ENCODE results near the gene PCDHGB3.
"Not testable (repeated sequence)": the region's sequence is repeated elsewhere in the genome, so short reads cannot be mapped to it uniquely, and the experiment has no call there.

The PCDHGB3 gene

DNA sequence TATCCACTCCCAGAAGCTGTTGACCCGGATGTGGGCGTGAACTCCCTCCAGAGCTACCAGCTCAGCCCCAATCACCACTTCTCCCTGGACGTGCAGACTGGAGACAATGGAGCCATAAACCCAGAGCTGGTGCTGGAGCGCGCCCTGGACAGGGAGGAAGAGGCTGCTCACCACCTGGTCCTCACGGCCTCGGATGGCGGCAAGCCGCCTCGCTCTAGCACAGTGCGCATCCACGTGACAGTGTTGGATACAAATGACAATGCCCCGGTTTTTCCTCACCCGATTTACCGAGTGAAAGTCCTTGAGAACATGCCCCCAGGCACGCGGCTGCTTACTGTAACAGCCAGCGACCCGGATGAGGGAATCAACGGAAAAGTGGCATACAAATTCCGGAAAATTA is 23.2 kb downstream of the PCDHGB3 start:
- no peak for DNase-seq

DNA sequence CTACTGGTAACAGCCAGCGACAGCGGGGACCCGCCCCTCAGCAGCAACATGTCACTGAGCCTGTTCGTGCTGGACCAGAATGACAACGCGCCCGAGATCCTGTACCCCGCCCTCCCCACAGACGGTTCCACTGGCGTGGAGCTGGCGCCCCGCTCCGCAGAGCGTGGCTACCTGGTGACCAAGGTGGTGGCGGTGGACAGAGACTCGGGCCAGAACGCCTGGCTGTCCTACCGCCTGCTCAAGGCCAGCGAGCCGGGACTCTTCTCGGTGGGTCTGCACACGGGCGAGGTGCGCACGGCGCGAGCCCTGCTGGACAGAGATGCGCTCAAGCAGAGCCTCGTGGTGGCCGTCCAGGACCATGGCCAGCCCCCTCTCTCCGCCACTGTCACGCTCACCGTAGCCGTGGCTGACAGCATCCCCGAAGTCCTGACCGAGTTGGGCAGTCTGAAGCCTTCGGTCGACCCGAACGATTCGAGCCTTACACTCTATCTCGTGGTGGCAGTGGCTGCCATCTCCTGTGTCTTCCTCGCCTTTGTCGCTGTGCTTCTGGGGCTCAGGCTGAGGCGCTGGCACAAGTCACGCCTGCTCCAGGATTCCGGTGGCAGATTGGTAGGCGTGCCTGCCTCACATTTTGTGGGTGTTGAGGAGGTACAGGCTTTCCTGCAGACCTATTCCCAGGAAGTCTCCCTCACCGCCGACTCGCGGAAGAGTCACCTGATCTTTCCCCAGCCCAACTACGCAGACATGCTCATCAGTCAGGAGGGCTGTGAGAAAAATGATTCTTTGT is 24.6 kb downstream of the PCDHGB3 start:
- not testable (repeated sequence) for DNase-seq

DNA sequence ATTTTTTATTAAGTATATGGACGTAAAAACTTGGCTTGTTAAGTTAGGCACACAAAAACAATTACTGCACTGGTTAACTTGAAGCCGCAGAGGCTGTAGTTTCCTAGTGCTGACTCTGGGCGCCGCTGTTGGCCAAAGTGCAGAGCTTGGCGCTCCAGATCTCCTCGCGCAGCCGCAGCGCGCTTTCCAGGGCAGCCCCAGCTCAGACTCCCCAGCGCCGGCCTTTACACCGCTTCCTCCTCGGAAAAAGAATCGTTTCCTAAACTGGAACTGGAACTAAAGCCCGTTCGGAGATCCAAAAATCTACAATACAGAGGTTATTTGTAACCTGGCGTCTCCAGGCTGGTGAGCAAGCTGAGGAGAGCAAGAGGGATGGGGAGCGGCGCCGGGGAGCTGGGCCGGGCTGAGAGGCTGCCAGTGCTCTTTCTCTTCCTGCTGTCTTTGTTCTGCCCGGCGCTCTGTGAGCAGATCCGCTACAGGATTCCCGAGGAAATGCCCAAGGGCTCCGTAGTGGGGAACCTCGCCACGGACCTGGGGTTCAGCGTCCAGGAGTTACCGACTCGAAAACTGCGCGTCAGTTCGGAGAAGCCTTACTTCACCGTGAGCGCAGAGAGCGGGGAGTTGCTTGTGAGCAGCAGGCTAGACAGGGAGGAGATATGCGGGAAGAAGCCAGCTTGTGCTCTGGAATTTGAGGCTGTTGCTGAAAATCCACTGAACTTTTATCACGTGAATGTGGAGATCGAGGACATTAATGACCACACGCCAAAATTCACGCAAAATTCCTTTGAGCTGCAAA is 27.9 kb downstream of the PCDHGB3 start, which contains the start of gene PCDHGB5:
TSS of gene PCDHGB5 (plus strand) at position 192 of the 796 bp plus-strand sequence. CDS start at position 373, 181 bp downstream.
- DNase-seq: not testable (repeated sequence)

DNA sequence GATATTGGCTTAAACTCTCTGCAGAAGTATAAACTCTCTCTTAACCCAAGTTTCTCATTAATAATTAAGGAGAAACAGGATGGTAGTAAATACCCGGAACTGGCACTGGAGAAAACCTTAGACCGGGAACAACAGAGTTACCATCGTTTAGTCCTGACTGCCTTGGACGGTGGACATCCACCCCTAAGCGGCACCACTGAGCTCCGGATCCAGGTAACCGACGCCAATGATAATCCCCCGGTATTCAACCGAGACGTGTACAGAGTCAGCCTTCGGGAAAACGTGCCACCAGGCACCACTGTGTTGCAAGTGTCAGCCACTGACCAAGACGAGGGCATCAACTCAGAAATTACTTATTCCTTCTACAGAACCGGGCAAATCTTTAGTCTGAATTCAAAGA is 28.6 kb downstream of the PCDHGB3 start:
- DNase-seq: no peak

DNA sequence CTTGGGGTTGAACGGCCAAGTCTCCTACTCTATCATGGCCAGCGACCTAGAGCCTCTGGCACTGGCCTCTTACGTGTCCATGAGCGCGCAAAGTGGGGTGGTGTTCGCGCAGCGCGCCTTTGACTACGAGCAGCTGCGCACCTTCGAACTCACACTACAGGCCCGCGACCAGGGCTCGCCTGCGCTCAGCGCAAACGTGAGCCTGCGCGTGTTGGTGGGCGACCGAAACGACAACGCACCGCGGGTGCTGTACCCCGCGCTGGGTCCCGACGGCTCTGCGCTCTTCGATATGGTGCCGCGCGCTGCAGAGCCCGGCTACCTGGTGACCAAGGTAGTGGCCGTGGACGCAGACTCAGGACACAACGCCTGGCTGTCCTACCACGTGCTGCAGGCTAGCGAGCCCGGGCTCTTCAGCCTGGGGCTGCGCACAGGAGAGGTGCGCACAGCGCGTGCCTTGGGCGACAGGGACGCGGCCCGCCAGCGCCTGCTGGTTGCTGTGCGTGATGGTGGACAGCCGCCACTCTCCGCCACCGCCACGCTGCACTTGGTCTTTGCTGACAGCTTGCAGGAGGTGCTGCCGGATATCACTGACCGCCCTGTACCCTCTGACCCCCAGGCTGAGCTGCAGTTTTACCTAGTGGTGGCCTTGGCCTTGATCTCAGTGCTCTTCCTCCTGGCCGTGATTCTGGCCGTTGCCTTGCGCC is 29.7 kb downstream of the PCDHGB3 start:
- no peak for DNase-seq

GRCh38 chr5:141402553-141403243 is 32.7 kb downstream of the PCDHGB3 start, which contains the start of gene PCDHGA9:
PCDHGA9 (plus strand) TSS chr5:141402778; CDS start chr5:141402953, 175 bp downstream.
- DNase-seq: no peak

DNA sequence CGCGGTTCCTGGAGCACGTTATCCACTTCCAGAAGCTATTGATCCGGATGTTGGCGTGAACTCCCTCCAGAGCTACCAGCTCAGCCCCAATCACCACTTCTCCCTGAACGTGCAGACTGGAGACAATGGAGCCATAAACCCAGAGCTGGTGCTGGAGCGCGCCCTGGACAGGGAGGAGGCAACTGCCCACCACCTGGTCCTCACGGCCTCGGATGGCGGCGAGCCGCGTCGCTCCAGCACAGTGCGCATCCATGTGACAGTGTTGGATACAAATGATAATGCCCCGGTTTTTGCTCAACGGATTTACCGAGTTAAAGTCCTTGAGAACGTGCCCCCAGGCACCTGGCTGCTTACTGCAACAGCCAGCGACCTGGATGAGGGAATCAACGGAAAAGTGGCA is 33.3 kb downstream of the PCDHGB3 start:
- DNase-seq: no peak

- DNase-seq: not testable (repeated sequence)
These were observed 37.9 kb downstream of the PCDHGB3 start, which contains the start of gene PCDHGB6 for GRCh38 chr5:141407790-141408505. PCDHGB6 (plus strand) TSS chr5:141408021; CDS start chr5:141408203, 182 bp downstream.

- DNase-seq: no peak
These were observed 39.7 kb downstream of the PCDHGB3 start for GRCh38 chr5:141409598-141410306.

GRCh38 chr5:141411575-141411974 is 41.5 kb downstream of the PCDHGB3 start:
- DNase-seq: no peak

DNA sequence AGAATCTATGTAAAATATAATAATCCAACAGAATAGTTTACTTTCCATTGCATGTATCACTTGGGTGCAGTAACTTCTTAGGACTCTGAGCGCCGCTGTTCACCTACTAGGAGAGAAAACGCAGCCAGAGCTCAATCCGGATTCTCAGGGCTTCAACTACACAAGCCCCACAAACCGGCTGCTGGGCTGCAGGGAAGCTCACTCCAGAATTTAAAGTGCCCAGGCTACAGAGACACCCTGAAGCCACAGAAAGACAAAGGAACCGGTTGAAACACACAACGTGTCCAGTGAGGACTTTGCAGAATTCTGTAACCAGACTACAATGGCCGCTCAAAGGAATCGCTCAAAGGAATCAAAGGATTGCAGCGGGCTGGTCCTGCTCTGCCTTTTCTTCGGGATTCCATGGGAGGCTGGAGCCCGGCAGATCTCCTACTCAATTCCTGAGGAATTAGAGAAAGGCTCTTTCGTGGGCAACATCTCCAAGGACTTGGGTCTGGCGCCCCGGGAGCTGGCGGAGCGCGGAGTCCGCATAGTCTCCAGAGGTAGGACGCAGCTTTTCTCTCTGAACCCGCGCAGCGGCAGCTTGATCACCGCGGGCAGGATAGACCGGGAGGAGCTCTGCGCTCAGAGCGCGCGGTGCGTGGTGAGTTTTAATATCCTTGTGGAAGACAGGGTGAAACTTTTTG is 43.0 kb downstream of the PCDHGB3 start, which contains the start of gene PCDHGA10:
TSS of gene PCDHGA10 (plus strand) at position 134 of the 686 bp plus-strand sequence. CDS start at position 323, 189 bp downstream.
- no peak for DNase-seq

- DNase-seq: no peak
These were observed 43.6 kb downstream of the PCDHGB3 start for GRCh38 chr5:141413540-141414069.

DNA sequence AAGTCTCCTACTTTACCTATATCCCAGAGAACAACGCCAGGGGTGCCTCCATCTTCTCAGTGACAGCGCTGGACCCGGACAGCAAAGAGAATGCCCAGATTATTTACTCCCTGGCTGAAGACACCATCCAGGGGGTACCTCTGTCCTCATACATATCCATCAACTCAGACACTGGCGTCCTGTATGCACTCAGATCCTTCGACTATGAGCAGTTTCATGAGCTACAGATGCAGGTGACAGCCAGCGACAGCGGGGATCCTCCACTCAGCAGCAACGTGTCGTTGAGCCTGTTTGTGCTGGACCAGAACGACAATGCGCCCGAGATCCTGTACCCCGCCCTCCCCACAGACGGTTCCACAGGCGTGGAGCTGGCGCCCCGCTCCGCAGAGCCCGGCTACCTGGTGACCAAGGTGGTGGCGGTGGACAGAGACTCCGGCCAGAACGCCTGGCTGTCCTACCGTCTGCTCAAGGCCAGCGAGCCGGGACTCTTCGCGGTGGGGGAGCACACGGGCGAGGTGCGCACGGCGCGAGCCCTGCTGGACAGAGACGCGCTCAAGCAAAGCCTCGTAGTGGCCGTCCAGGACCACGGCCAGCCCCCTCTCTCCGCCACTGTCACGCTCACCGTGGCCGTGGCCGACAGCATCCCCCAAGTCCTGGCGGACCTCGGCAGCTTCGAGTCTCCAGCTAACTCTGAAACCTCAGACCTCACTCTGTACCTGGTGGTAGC is 44.7 kb downstream of the PCDHGB3 start:
- DNase-seq: not testable (repeated sequence)

GRCh38 chr5:141415275-141415618 is 45.2 kb downstream of the PCDHGB3 start:
- not testable (repeated sequence) for DNase-seq

DNA sequence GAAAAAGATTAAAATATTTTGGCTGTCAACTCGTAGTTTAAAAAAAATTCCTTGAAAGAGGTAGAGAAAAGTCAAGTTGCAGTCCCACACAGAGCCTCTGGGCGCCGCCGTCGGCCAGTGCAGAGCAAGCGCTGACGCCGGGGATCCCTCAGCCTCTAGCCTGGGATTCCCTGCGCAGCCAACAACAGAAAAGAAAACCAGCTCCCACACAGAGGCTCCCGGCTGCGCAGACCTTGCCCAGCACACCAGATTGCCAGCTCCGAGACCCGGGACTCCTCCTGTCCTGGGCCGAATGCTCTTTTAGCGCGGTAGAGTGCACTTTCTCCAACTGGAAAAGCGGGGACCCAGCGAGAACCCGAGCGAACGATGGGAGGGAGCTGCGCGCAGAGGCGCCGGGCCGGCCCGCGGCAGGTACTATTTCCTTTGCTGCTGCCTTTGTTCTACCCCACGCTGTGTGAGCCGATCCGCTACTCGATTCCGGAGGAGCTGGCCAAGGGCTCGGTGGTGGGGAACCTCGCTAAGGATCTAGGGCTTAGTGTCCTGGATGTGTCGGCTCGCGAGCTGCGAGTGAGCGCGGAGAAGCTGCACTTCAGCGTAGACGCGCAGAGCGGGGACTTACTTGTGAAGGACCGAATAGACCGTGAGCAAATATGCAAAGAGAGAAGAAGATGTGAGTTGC is 47.6 kb downstream of the PCDHGB3 start, which contains the start of gene PCDHGB7:
TSS of gene PCDHGB7 (plus strand) at position 184 of the 679 bp plus-strand sequence. CDS start at position 367, 183 bp downstream.
- not testable (repeated sequence) for DNase-seq

- no peak for DNase-seq
These were observed 49.2 kb downstream of the PCDHGB3 start for GRCh38 chr5:141419074-141419880.

DNA sequence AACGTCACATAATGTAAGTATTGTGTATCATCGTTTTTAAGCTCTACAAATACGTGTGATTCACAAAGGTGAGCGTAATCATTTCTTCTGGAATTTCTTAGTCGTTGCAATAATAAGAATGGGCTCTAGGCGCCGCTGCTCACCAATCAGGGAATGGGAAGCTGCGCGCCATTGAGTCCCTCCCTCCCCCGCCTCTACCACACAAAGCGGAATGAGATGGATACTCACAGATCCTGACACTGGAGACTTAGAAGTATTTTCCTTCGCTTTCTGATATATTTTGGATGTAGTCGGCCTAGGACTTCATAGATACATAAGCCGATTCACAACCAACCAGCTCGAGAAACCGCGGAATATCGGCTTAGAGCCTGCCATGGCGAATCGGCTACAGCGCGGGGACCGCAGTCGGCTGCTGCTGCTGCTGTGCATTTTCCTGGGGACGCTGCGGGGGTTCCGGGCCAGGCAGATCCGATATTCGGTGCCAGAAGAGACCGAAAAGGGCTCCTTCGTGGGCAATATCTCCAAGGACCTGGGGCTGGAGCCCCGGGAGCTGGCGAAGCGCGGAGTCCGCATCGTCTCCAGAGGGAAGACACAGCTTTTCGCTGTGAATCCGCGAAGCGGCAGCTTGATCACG is 50.9 kb downstream of the PCDHGB3 start, which contains the start of gene PCDHGA11:
TSS of gene PCDHGA11 (plus strand) at position 197 of the 634 bp plus-strand sequence. CDS start at position 374, 177 bp downstream.
- no peak for DNase-seq

Data from cortex of kidney (tissue), 1 donor.